Adrenal gland (tissue), 5 donors: ENCODE results near the gene TMEM236.

Experiments
- CTCF ChIP-seq, 6 experiments: fragments of 450-650 bp in 4 of 6; fragments of 200-600 bp in 2 of 6; sonication (generic) in 1 of 6; IDR thresholded peaks; 1 replicate in 5 of 6; 2 replicates in 1 of 6; pipeline versions ENCODE4 v1.5.1 to v1.8.0; 2016 to 2021; ENCODE audit warnings: antibody characterized with exemption in 6 of 6, mild to moderate bottlenecking in 2 of 6, moderate library complexity in 1 of 6
- POLR2A ChIP-seq, 2 donors: fragments of 450-650 bp; IDR thresholded peaks; one replicate each; pipeline ENCODE4 v1.6.1; 2017; ENCODE audit warnings: antibody characterized with exemption in 2 of 2, mild to moderate bottlenecking in 2 of 2, moderate library complexity in 1 of 2
- donor health status: DM: no; HTN: no; CAD: no.

- no peak for TF ChIP-seq CTCF (IDR thresholded peaks at IDR 0.05)
- no peak for TF ChIP-seq POLR2A (IDR thresholded peaks at IDR 0.05)
Observed at GRCh38 chr10:17765602-17766001, 13.6 kb downstream of the TMEM236 start.
